NK-92 treated with Interleukin-12 subunit alpha and Interleukin-12 subunit beta, amount 100 ng/mL, for 24 hours (cell line): ENCODE data around the gene HAO2.

Experiments used
- DNase-seq: peaks from one replicate; lab custom pipeline; 2025; lab: John Stamatoyannopoulos, UW

Gene HAO2

DNA sequence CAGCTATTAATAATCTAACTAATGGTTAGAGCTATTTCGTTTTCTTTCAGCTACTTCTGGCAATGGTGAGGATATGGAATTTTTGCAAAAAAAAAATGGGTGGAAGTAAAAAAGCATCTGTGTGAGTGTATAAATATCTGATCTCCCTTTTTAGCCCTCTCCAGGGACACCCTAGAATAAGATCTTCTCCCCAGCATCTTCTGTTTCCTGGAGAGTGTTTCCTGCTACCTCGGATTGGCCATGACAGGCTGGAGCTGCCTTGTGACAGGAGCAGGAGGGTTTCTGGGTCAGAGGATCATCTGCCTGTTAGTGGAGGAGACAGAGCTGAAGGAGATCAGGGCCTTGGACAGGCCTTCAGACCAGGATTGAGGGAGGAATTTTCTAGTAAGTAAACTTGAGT, 70.2 kb downstream of the HAO2 start:
- DNase-seq, result no peak

DNA sequence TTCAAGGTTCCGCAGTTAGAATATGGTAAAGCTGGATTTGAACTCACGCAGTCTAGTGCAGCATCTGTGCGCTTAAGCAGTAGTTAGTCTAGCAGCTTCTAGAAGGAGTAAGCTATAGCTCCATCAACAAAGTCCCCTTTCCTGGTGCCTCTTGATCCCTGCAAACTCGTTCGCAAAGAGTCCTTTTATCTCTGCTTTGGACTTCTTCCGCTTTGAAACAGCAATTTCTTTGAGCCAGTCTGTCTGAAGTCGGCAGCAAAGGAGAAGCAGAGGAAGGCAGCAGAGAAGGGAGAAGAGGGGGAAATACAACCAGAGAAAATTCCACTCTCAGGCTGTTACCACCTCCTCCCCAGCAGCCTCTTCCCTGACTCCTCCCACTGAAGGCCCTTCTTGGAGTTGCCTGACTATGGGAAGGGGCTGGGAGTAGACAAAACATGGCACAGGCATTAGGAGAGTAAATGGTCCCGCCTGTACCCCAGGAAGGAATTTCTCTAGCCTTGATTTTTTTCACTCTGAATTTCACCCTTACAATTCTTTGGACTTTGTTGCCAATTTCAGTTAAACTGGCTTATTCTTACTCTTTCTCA, 72.2 kb downstream of the HAO2 start:
- DNase-seq, result no peak

DNA sequence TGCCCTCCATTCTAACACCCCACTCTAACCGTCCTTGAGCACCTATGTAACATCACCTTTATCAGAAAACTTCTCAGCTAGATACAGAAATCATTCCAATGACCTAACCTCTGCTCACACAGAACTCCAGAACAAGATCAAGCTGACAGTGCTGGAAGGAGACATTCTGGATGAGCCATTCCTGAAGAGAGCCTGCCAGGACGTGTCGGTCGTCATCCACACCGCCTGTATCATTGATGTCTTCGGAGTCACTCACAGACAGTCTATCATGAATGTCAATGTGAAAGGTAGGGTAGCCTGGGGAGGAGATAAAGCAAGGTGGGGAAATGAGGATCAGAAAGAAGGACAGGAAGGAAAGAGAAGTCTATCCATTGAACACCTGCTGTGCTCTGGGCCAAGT, 74.2 kb downstream of the HAO2 start:
- no peak for DNase-seq
